GM19455 (cell line): ENCODE data around the gene CD81.

Source experiments
- ATAC-seq: cut with Tn5 transposase; IDR thresholded peaks from one replicate; pipeline ENCODE4 v1.9.1; 2021; ENCODE audit not compliant: unreplicated experiment

CD81 gene

GRCh38 chr11:2400762-2401435, 23.8 kb downstream of the CD81 start:
- ATAC-seq: peak; percentile 11

- ATAC-seq: no peak
These were observed 24.4 kb downstream of the CD81 start for GRCh38 chr11:2401436-2401984.

DNA sequence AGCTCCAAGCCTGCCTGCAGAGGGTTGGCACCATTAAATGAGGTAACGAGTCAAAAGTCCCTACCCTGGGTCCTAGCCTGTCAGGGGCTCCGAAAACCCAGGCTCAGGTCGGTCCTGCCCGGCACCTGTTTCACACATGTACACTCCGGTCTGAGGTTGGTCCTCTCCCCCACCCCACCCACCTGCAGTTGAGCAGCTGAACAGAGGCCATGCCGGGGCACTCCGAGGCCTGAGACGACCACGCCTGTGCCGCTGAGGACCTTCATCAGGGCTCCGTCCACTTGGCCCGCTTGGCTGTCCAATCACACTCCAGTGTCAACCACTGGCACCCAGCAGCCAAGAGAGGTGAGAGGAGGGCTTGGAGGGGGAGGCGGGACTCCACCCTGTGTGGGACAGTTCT, 25.0 kb downstream of the CD81 start:
- ATAC-seq: no peak

DNA sequence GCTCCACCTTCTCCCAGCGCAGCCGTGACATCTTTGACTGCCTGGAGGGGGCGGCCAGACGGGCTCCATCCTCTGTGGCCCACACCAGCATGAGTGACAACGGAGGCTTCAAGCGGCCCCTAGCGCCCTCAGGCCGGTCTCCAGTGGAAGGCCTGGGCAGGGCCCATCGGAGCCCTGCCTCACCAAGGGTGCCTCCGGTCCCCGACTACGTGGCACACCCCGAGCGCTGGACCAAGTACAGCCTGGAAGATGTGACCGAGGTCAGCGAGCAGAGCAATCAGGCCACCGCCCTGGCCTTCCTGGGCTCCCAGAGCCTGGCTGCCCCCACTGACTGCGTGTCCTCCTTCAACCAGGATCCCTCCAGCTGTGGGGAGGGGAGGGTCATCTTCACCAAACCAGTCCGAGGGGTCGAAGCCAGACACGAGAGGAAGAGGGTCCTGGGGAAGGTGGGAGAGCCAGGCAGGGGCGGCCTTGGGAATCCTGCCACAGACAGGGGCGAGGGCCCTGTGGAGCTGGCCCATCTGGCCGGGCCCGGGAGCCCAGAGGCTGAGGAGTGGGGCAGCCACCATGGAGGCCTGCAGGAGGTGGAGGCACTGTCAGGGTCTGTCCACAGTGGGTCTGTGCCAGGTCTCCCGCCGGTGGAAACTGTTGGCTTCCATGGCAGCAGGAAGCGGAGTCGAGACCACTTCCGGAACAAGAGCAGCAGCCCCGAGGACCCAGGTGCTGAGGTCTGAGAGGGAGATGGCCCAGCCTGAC, 26.0 kb downstream of the CD81 start:
- ATAC-seq: no peak

DNA sequence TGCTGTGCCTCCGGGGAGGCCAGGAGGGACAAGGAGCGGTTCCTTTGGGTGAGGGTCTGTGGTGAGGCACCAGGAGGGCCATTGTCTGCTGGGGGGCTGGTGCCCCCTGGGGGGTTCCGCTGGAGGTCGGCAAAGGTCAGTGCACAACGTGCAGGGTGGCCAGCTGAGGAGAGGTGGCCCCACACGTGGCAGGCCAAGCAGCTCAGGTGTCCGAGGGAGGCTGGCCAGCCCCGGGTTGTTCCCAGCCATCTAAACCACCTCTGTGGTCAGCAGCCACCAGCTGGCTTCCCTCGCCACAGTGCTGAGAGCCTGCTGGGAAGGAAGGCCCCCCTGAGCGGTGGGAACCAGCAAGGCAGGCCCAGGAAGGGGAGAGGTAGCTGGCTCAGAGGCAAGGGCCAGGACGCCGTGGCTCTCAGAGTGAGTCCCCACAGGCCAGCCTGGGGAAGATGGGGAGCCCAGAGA, 27.7 kb downstream of the CD81 start:
- ATAC-seq: no peak

GRCh38 chr11:2406451-2406850, 29.3 kb downstream of the CD81 start:
- ATAC-seq: no peak

DNA sequence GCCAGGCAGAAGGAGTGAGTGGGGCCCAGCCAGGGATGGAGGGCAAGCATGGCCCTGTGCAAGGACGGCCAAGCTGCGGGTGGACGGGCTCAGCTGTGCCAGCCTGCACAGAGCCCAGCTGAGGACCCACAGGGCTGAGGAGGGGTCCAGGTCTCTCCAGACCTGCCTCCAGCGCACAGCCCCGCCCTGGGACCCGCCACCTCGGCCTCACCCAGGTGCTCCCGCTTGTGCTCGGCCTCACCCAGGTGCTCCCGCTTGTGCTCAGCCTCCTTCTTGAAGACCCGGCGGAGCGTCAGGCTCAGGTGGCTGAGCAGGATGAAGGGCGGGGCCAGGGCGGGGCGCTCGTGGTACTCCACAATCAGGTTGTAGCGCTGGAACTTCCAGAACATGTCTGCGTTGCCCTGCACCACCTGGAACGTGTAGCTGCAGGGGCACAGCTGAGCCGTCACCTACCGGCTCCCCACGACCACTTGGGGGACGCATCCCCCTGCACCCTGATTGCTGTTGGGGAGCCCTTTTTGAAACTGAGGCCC, 29.8 kb downstream of the CD81 start:
- ATAC-seq: no peak

DNA sequence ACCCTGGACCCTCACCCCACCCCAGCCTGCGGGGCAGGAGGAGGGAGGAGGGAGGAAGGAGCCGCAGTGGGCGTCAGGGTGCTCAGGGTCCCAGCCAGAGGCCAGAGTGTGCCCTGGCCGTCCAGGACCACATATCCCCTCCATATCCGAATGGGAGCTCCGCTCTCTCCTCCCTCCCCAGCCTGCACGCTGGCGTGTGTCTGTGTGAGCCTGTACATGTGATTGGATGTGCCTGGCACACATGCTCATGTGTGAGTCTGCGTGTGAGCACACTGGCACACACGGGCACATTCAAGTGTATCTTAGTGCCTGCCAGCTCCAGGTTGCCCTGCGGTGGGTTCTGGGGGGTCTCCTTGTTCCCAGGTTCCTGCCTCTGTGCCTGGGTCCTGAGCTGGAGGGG, 31.6 kb downstream of the CD81 start:
- no peak for ATAC-seq

- ATAC-seq: no peak
These were observed 32.0 kb downstream of the CD81 start for GRCh38 chr11:2409126-2409525.

DNA sequence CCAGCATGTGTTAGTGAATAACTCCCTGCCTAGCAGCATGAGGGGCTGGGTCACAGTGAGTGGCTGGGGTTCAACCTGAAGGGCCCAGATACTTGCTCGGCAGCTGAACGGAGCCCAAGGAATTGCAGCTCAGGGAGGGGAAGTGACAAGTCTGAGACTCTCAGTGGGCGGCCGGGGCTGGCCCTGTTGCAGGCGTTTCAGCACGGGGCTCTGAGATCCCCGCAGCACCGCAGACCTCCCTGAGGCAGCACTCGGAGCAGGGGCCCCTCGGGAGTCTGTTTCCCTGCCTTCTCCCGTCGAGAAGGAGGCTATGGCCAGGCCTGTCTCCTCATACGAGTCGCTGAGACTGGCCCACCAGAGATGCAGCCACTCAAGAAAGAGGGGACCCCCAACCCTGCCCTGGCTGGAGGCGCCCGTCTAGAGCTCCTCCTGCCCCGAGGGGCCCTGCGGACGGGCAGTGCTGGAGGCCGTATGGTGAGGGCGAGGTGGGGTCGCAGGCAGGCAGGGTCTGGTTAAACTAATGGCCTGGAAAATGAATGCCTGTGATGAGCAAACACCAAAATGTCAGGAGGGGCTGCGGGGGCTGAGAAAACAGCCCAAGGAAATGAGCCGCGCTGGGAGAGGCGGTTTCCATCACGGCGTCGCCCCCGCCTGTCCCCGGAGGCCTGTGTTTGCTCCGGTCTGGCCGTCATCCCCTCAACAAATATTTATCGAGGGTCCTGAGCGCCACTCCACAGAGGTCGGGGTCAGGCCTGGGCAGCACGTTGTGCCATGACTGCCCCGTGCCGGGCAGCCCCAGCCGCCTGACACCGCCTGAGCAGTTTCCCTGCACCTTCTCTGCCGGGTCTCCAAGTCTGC, 32.7 kb downstream of the CD81 start:
- ATAC-seq: no peak

- no peak for ATAC-seq
These were observed 33.5 kb downstream of the CD81 start for GRCh38 chr11:2410616-2411015.

DNA sequence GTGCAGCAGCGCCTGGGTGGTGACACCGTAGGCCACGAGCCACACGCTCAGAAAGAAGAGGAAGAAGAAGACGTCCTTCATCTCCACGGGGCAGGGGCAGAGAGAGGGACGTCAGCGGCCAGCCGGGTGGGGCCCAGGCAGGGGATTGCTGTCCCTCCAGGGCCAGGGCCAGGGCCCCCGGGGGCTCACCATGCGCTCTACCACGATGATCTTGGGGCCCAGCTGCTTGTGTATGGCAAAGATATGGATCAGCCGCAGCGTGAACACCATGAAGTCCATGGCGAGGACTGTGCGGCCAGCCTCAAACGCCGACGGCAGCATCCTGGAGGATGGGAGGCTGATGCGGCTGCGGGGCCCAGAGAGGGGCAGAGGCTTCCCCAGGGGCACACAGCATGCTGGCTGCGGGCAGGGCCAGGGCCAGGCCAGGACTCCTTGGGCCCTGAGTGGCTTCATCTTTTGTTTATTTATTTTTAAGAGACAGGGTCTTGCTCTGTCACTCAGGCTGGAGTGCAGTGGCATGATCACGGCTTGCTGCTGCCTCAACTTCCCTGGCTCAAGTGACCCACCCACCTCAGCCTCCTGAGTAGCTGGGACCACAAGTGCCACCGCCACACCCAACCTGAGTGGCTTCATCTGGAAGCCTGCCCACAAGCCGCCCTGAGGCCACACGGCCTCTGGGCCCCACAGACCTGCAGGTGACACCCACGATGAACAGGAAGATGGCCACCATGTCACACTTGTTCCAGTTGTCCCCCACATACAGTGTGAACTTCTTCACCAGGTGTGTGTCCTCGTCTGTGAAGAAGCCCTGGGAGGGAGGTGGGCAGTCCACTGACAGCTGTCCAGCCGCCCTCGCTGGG, 34.6 kb downstream of the CD81 start:
- no peak for ATAC-seq

DNA sequence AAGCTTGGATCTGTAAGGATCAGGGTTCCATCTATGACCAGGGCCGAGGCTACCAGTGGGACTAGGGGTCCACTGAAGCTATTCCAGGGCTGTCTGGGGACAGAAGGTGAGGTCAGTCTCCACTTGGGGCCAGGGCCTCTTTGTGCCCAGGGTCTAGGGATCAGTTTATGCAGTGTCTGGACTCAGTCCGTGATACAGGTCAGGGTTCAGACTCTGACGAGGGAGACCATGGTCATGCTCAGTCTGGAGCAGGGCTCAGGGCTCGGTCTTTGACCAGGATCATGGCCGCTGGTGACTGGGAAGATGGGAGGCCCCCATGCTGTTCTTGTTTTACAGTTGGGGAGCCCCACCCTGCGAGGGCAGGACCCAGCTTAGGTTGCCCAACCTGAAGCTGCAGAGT, 35.2 kb downstream of the CD81 start:
- ATAC-seq: no peak

DNA sequence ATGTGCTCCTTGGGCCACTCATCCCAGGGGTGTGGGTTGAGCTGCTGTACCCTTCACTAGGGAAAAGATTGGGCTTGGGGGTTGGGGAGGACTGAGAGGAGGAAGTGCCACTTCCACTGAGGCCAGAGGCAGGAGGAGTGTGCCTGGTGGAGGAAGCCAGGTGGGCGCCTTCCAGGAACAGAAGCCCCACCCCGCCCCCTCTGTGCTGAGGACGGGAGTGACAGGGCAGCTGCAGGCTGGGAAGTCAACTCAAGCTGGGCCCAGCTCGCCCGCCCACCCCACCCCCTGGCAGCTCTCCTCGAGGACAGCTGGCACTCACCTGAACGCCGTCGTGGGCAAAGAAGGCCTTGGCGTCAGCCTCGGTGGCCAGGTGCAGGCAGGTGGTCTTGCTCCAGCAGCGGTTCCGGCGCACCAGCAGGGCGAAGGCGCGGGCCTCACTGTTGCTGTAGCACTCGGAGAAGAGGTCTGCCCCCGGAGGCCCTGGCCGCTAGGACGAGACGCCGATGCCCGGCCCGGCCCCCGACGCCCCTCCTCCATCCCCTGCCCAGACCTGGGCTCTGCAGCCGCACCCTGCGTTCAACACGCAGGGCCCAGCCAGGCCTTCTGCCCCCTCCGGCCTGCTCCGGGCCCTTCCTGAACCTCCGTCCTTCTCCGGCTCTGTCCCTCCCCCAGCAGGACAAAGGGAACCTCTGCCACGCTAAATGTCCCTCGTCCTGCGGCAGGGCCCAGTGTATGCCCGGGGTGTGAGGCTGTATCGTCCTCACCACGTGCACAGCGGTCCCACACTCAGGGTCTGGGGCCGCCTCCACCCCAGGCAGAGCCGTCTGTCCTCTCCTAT, 36.9 kb downstream of the CD81 start:
- no peak for ATAC-seq

DNA sequence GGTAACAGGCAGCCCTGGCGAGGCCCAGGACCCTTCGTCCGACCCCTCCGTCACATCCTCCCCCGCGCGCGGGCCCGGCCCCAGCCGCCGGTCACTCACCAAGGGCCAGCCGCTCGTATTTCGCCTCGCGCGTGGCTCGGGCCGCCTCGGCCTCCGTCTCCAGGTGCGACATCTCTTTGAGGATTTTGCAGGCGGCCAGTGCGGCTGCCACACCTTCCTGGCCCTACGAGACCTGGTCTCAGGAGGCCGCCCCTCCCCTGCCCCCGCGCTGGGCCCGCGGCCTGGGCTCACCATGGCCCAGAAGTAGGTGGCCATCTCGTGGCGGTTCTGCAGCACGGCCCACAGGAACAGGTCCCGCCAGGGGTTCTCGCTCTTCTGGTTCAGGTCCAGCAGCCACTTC, 37.5 kb downstream of the CD81 start:
- ATAC-seq: no peak

DNA sequence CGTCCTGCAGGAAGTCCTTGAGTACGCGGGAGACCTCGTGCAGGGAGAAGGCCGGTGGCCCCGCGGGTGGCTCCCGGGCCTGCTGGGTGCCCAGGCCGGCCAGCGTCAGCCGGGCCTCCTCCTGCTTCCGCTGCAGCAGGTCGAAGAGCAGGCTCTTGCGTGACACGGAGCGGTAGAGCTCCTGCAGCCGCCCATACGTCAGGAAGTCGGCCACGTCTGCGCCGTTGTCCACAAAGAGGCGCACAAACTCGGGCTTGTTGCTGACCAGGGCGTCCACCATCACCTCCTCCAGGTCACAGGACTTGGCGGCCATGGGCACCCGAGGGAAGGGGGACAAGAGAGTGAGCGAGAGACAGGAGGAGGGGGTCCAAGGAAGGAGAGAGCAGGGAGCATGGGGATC, 38.1 kb downstream of the CD81 start:
- ATAC-seq: no peak

- no peak for ATAC-seq
These were observed 38.7 kb downstream of the CD81 start for GRCh38 chr11:2415601-2416380.

DNA sequence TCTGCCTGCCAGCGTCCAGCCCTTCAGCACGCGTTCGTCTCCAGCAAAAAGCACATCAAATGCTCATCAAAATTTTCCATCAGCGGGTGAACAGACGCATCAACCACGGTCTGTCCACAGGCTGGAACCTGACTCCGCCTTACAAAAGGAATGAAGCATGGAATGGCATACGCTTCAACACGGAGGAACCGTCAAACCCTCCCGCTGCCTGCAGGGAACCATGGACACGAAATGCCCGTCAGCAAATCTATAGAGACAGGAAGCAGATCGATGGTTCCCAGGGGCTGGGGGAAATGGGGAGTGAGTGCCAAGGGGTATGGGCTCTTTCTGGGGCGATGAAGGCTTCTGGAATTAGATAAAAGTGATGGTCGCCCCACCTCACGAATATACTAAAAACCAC, 39.7 kb downstream of the CD81 start:
- ATAC-seq: no peak
